Measurements from ENCODE around the gene FAM209A.
"Not testable (repeated sequence)": the region's sequence is repeated elsewhere in the genome, so short reads cannot be mapped to it uniquely, and the experiment has no call there.

Gene FAM209A

GRCh38 chr20:56524444-56524843 is at the start of gene FAM209A:
TSS of gene FAM209A (plus strand) at chr20:56524744. CDS start at chr20:56524809, 65 bp downstream.
- in situ Hi-C loops (cut with MboI; ENCODE audit: low sequenced_read_pairs, unreplicated experiment); DNase-seq (ENCODE audit: low spot score): not testable (repeated sequence)

- TF ChIP-seq CTCF (IDR thresholded peaks at IDR 0.05; ENCODE audit: borderline replicate concordance, control extremely low read depth, extremely low read depth, insufficient read depth, missing control alignments) = no peak
- no peak for DNase-seq (ENCODE audit: low spot score)
- in situ Hi-C loops (cut with MboI; ENCODE audit: low sequenced_read_pairs, unreplicated experiment) = no loop called here
Measured at GRCh38 chr20:56483970-56484369, 40.6 kb upstream of the FAM209A start.

GRCh38 chr20:56487216-56487615 is 37.3 kb upstream of the FAM209A start:
- in situ Hi-C loops (cut with MboI; ENCODE audit: low sequenced_read_pairs, unreplicated experiment) = no loop called here
- no peak for DNase-seq (ENCODE audit: low spot score)
- no peak for TF ChIP-seq CTCF (IDR thresholded peaks at IDR 0.05; ENCODE audit: borderline replicate concordance, control extremely low read depth, extremely low read depth, insufficient read depth, missing control alignments)

- no peak for DNase-seq (ENCODE audit: low spot score)
- no peak for TF ChIP-seq CTCF (IDR thresholded peaks at IDR 0.05; ENCODE audit: borderline replicate concordance, control extremely low read depth, extremely low read depth, insufficient read depth, missing control alignments)
- in situ Hi-C loops (cut with MboI; ENCODE audit: low sequenced_read_pairs, unreplicated experiment) = no loop called here
Measured at GRCh38 chr20:56488566-56488965, 36.0 kb upstream of the FAM209A start.

GRCh38 chr20:56501116-56501515 is 23.4 kb upstream of the FAM209A start:
- in situ Hi-C loops (cut with MboI; ENCODE audit: low sequenced_read_pairs, unreplicated experiment) = no loop called here
- DNase-seq (ENCODE audit: low spot score) = no peak
- TF ChIP-seq CTCF (IDR thresholded peaks at IDR 0.05; ENCODE audit: borderline replicate concordance, control extremely low read depth, extremely low read depth, insufficient read depth, missing control alignments) = no peak

- DNase-seq (ENCODE audit: low spot score) = no peak
- in situ Hi-C loops (cut with MboI; ENCODE audit: low sequenced_read_pairs, unreplicated experiment) = no loop called here
- no peak for TF ChIP-seq CTCF (IDR thresholded peaks at IDR 0.05; ENCODE audit: borderline replicate concordance, control extremely low read depth, extremely low read depth, insufficient read depth, missing control alignments)
Measured at GRCh38 chr20:56503916-56504315, 20.6 kb upstream of the FAM209A start.

- in situ Hi-C loops (cut with MboI; ENCODE audit: low sequenced_read_pairs, unreplicated experiment) = no loop called here
- peak; percentile 31 for TF ChIP-seq CTCF (IDR thresholded peaks at IDR 0.05; ENCODE audit: borderline replicate concordance, control extremely low read depth, extremely low read depth, insufficient read depth, missing control alignments)
- DNase-seq (ENCODE audit: low spot score) = no peak
Measured at GRCh38 chr20:56504373-56505005, 20.1 kb upstream of the FAM209A start.
